Measurements from ENCODE around the gene INPP4B. TPM values are rescaled to one million over a fixed set of nuclear protein-coding genes. Genes with fewer than 3 reads are reported as not detected.

INPP4B gene
- polyA plus RNA-seq, 1 experiment: 5.1 TPM

DNA sequence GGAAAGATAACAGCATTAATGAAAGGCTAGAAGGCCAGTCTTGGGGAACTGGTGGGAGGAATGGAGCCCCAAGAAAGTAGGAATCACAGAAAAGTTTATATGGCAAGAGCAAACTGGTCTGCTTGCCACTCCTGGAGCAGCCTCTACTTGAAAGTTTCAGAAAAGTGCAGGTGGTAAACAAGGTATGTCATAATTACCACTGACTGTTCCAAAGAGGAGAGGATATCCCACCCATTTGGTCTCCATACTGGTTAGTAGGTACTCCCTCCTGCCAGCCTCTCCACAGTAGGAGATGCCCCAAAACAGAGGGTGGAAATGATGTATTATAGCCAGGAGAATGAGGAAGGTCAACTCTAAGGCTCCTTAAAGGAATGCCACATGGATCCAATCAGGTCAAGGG is 145.1 kb downstream of the INPP4B start:
- Histone ChIP-seq H3K27me3 (ENCODE audit: control insufficient read depth, insufficient read depth, low read length) (no peaks in the 10 kb centered on the region), H3K27ac (ENCODE audit: low read depth, low read length) (no peak overlapping the region), H3K4me3 (ENCODE audit: low read depth, low read length) (no peak overlapping the region), H3K9me3 (ENCODE audit: control insufficient read depth, insufficient read depth, low read length) (no peaks in the 10 kb centered on the region)
- ChIA-PET POLR2A (no interaction called here), CTCF (no interaction called here)
- DNase-seq (ENCODE audit: low read depth, low spot score): no peak
- TF ChIP-seq, protein P1, sequence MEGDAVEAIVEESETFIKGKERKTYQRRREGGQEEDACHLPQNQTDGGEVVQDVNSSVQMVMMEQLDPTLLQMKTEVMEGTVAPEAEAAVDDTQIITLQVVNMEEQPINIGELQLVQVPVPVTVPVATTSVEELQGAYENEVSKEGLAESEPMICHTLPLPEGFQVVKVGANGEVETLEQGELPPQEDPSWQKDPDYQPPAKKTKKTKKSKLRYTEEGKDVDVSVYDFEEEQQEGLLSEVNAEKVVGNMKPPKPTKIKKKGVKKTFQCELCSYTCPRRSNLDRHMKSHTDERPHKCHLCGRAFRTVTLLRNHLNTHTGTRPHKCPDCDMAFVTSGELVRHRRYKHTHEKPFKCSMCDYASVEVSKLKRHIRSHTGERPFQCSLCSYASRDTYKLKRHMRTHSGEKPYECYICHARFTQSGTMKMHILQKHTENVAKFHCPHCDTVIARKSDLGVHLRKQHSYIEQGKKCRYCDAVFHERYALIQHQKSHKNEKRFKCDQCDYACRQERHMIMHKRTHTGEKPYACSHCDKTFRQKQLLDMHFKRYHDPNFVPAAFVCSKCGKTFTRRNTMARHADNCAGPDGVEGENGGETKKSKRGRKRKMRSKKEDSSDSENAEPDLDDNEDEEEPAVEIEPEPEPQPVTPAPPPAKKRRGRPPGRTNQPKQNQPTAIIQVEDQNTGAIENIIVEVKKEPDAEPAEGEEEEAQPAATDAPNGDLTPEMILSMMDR (IDR thresholded peaks at IDR 0.05; ENCODE audit: low read depth, low read length): no peak

DNA sequence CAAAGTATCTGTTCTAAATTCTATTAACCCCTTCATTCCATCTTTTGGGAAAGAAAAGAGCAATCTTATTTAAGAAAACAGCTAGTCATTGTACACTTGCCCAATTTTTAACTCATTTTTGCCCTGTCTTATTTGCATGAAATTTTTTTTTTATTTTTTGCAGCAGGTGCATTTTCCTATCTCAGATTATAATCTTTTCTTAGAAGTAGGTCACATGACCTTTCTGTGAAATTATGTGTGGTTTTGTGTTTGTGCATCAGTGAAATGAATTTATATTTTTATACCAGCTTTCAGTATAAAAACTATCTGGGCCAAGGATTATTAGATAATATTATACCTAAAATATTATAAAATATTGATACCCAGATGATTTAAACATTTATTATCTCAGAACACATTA is 145.6 kb downstream of the INPP4B start:
- no peaks in the 10 kb centered on the region for H3K27me3 ChIP-seq (ENCODE audit: control insufficient read depth, insufficient read depth, low read length)
- H3K4me3 ChIP-seq (ENCODE audit: low read depth, low read length): no peak overlapping the region
- CTCF ChIA-PET: no interaction called here
- no peak overlapping the region for H3K27ac ChIP-seq (ENCODE audit: low read depth, low read length)
- POLR2A ChIA-PET: no interaction called here
- H3K9me3 ChIP-seq (ENCODE audit: control insufficient read depth, insufficient read depth, low read length): no peaks in the 10 kb centered on the region
- TF ChIP-seq, protein P1 (IDR thresholded peaks at IDR 0.05; ENCODE audit: low read depth, low read length): no peak
- no peak for DNase-seq (ENCODE audit: low read depth, low spot score)

DNA sequence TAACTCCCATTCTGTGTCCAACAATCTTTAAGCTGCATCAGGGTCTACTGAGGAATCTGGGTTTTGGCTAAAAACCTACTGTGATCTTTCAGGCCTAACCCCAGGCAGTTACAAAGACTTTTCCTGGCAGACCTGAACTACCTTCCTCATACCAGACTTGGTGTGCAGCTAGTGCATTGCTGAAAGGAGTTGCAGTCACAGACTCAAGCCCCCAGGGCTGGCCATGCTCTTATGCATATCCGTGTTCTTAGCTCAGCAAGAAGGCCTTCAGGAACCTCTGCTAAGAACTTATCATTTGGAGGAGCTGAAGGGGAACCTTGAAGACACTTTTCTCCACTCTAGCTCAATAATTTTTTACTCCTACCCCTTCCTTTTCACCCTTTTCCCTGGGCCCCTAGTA is 147.5 kb downstream of the INPP4B start:
- Histone ChIP-seq H3K27me3 (ENCODE audit: control insufficient read depth, insufficient read depth, low read length) (no peaks in the 10 kb centered on the region), H3K9me3 (ENCODE audit: control insufficient read depth, insufficient read depth, low read length) (no peaks in the 10 kb centered on the region), H3K27ac (ENCODE audit: low read depth, low read length) (no peak overlapping the region), H3K4me3 (ENCODE audit: low read depth, low read length) (no peak overlapping the region)
- DNase-seq (ENCODE audit: low read depth, low spot score): no peak
- ChIA-PET CTCF (no interaction called here), POLR2A (no interaction called here)
- TF ChIP-seq, protein P1 (IDR thresholded peaks at IDR 0.05; ENCODE audit: low read depth, low read length): no peak

DNA sequence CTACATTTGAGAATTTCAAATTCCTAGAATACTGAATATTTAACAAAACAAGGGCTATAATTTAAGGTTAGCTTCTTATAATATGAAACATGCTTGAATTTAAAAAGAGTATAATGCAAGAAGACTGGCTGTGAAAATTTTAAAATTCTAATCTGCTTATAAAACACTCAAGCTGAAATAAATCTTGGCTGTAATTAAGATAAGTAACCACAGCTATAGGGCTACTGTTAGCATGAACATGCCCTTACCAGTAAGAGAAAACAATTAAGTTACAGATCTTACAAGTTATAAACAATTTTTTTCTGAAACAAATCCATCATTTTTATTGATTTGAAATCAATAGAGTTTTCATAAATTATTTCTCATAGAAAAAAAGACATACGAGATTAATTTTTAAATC is 148.2 kb downstream of the INPP4B start:
- CTCF ChIA-PET: no interaction called here
- H3K9me3 ChIP-seq (ENCODE audit: control insufficient read depth, insufficient read depth, low read length): no peaks in the 10 kb centered on the region
- no peak for DNase-seq (ENCODE audit: low read depth, low spot score)
- no peak overlapping the region for H3K27ac ChIP-seq (ENCODE audit: low read depth, low read length)
- POLR2A ChIA-PET: no interaction called here
- H3K4me3 ChIP-seq (ENCODE audit: low read depth, low read length): no peak overlapping the region
- TF ChIP-seq, protein P1 (IDR thresholded peaks at IDR 0.05; ENCODE audit: low read depth, low read length): no peak
- no peaks in the 10 kb centered on the region for H3K27me3 ChIP-seq (ENCODE audit: control insufficient read depth, insufficient read depth, low read length)

DNA sequence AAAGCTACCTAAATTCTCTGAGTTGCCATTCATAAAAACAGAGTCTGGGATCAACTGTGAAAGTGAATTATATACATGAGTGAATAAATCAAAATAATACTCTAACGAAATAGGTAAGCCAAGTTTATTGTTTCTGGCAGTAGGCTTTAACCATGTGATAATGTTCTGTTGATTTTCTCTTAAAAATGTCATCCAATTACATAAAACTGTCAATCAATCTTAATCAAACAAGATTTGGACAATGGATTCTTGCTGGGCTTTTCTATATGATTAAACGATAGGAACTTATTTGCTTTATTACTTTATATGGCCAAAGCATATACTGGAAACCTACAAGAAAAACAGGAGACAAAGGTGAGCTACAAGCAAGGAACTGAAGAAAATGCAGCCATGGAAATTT is 148.8 kb downstream of the INPP4B start:
- H3K27ac ChIP-seq (ENCODE audit: low read depth, low read length): no peak overlapping the region
- no peaks in the 10 kb centered on the region for H3K27me3 ChIP-seq (ENCODE audit: control insufficient read depth, insufficient read depth, low read length)
- H3K4me3 ChIP-seq (ENCODE audit: low read depth, low read length): no peak overlapping the region
- ChIA-PET POLR2A (no interaction called here), CTCF (no interaction called here)
- TF ChIP-seq, protein P1 (IDR thresholded peaks at IDR 0.05; ENCODE audit: low read depth, low read length): no peak
- H3K9me3 ChIP-seq (ENCODE audit: control insufficient read depth, insufficient read depth, low read length): no peaks in the 10 kb centered on the region
- DNase-seq (ENCODE audit: low read depth, low spot score): no peak

All from AG04450 (cell line).